HepG2 (cell line): ENCODE results near the gene TFDP1. TPM values are rescaled to one million over a fixed set of nuclear protein-coding genes. Genes with fewer than 3 reads are reported as not detected.

ENCODE experiments used
- AHR ChIP-seq: IDR thresholded peaks from 2 replicates; pipeline ENCODE4 v1.6.1; 2018; ENCODE audit warnings: missing genetic modification reagents, missing compliant biosample characterization
- AKAP8 ChIP-seq: sonication (generic); formaldehyde crosslinking; IDR thresholded peaks from 2 replicates; pipeline ENCODE4 v1.5.1; 2020; ENCODE audit warnings: mild to moderate bottlenecking, missing genetic modification reagents
- ARID4A ChIP-seq: sonication (generic); formaldehyde crosslinking; IDR thresholded peaks from 2 replicates; pipeline ENCODE4 v1.5.0; 2020; ENCODE audit warnings: mild to moderate bottlenecking, missing genetic modification reagents, borderline replicate concordance
- CC2D1A ChIP-seq: sonication (generic); formaldehyde crosslinking; IDR thresholded peaks from 2 replicates; pipeline ENCODE4 v1.8.1; 2023; ENCODE audit warnings: mild to moderate bottlenecking, missing genetic modification reagents
- GLI4 ChIP-seq: sonication (generic); formaldehyde crosslinking; IDR thresholded peaks from 2 replicates; pipeline ENCODE4 v1.5.1; 2020; ENCODE audit warnings: missing genetic modification reagents, mild to moderate bottlenecking, moderate library complexity, borderline replicate concordance
- HIC2 ChIP-seq: sonication (generic); formaldehyde crosslinking; IDR thresholded peaks from 2 replicates; pipeline ENCODE4 v1.9.0; 2022; ENCODE audit warnings: low read depth, missing genetic modification reagents
- KMT2A ChIP-seq: sonication (generic); formaldehyde crosslinking; IDR thresholded peaks from 2 replicates; pipeline ENCODE4 v1.4.0; 2020; ENCODE audit warnings: missing genetic modification reagents
- LRRFIP1 ChIP-seq: sonication (generic); formaldehyde crosslinking; conservative IDR thresholded peaks from 2 replicates; pipeline ENCODE4 v1.4.0; 2020; ENCODE audit warnings: missing genetic modification reagents
- MED13 ChIP-seq: sonication (generic); formaldehyde crosslinking; IDR thresholded peaks from 2 replicates; pipeline ENCODE4 v1.5.0; 2020; ENCODE audit warnings: missing genetic modification reagents
- MYNN ChIP-seq: sonication (generic); formaldehyde crosslinking; IDR thresholded peaks from 2 replicates; pipeline ENCODE4 v1.4.0; 2020; ENCODE audit warnings: mild to moderate bottlenecking, low read depth, missing genetic modification reagents
- REL ChIP-seq: sonication (generic); formaldehyde crosslinking; conservative IDR thresholded peaks from 2 replicates; pipeline ENCODE4 v1.8.0; 2022; ENCODE audit warnings: mild to moderate bottlenecking, missing genetic modification reagents, moderate library complexity
- ZFP82 ChIP-seq: sonication (generic); formaldehyde crosslinking; IDR thresholded peaks from 2 replicates; pipeline ENCODE4 v1.5.1; 2020; ENCODE audit warnings: mild to moderate bottlenecking, missing genetic modification reagents, borderline replicate concordance
- ZNF256 ChIP-seq: sonication (generic); formaldehyde crosslinking; conservative IDR thresholded peaks from 2 replicates; pipeline ENCODE4 v1.4.0; 2020; ENCODE audit warnings: missing genetic modification reagents
- ZNF337 ChIP-seq: sonication (generic); formaldehyde crosslinking; IDR thresholded peaks from 2 replicates; pipeline ENCODE4 v1.5.1; 2020; ENCODE audit warnings: missing genetic modification reagents, low read depth, mild to moderate bottlenecking, borderline replicate concordance
- ZNF567 ChIP-seq: sonication (generic); formaldehyde crosslinking; IDR thresholded peaks from 2 replicates; pipeline ENCODE4 v1.8.1; 2023; ENCODE audit warnings: mild to moderate bottlenecking, missing genetic modification reagents, borderline replicate concordance
- ZXDC ChIP-seq: sonication (generic); formaldehyde crosslinking; IDR thresholded peaks from 2 replicates; pipeline ENCODE4 v1.5.0; 2020; ENCODE audit warnings: mild to moderate bottlenecking, missing genetic modification reagents
- polyA plus RNA-seq, 8 experiments: library from polyadenylated mRNA; depleted of rRNA in 3 of 8; stranded (reverse) in 7 of 8; unstranded in 1 of 8; fragments of >200 nt; fragmentation: Illumina TruSeq in 4 of 8; extraction: Trizol in 4 of 8; gene quantifications; 2 replicates each; pipeline versions ENCODE4 v1.2.1 to v1.2.3, GENCODE V29; 2011 to 2016; ENCODE audit warnings: low read depth in 4 of 8, missing spikeins in 1 of 8, mixed read lengths in 1 of 8; ENCODE audit not compliant: insufficient read depth in 1 of 8
- total RNA-seq, 5 experiments: library from RNA; depleted of rRNA; stranded (reverse); fragments of >200 nt; fragmentation: Illumina TruSeq; extraction: Trizol; gene quantifications; 2 replicates each; pipeline ENCODE4 v1.2.3, GENCODE V29; 2016; ENCODE audit warnings: low read depth in 1 of 5

TFDP1 gene
- total and polyA plus RNA-seq, 2 of the 13 experiments (the other 11 are each of a cell fraction or from before 2014, with no cell fraction given): 38.0 to 84.2 TPM

GRCh38 chr13:113582841-113583631 is 1.5 kb upstream of the TFDP1 start (continued):
- no peak for TF ChIP-seq MYNN (CRISPR knock-in tag)
- no peak for TF ChIP-seq KMT2A (CRISPR knock-in tag)
- TF ChIP-seq ARID4A (CRISPR knock-in tag): peak; percentile 38
- no peak for TF ChIP-seq ZNF567 (CRISPR knock-in tag)
- TF ChIP-seq ZNF256 (CRISPR knock-in tag): no peak
- TF ChIP-seq CC2D1A (CRISPR knock-in tag): no peak
- TF ChIP-seq AHR (CRISPR knock-in tag): no peak
- TF ChIP-seq MED13 (CRISPR knock-in tag): no peak
- TF ChIP-seq ZFP82 (CRISPR knock-in tag): no peak
- TF ChIP-seq GLI4: no peak
- TF ChIP-seq ZNF337 (CRISPR knock-in tag): no peak
- TF ChIP-seq LRRFIP1 (CRISPR knock-in tag): no peak
- TF ChIP-seq AKAP8: no peak
- TF ChIP-seq HIC2 (CRISPR knock-in tag): no peak
- no peak for TF ChIP-seq REL
- no peak for TF ChIP-seq ZXDC (CRISPR knock-in tag)
